H1 (cell line): ENCODE results near the gene RUNX1. TPM values are rescaled to one million over a fixed set of nuclear protein-coding genes. Genes with fewer than 3 reads are reported as not detected.

Source experiments
- BCL11A ChIP-seq, 2 experiments: IDR thresholded peaks; one replicate each; pipeline ENCODE4 v1.6.1; 2011; ENCODE audit warnings: low read depth in 2 of 2, low read length in 2 of 2, mild to moderate bottlenecking in 2 of 2
- CHD7 ChIP-seq: fragments of 300-600 bp; sonication (generic); IDR thresholded peaks from 2 replicates; pipeline ENCODE4 v1.7.1; 2012; ENCODE audit warnings: low read length, moderate library complexity, mild to moderate bottlenecking, inconsistent platforms; ENCODE audit not compliant: insufficient replicate concordance
- KDM4A ChIP-seq: IDR thresholded peaks from one replicate; pipeline ENCODE4 v1.7.1; 2012; ENCODE audit warnings: low read depth, mild to moderate bottlenecking, moderate library complexity, low read length, inconsistent platforms; ENCODE audit not compliant: severe bottlenecking
- MAFK ChIP-seq: IDR thresholded peaks from 2 replicates; pipeline ENCODE4 v1.6.1; 2012; ENCODE audit warnings: low read depth, mild to moderate bottlenecking, improper control_type of control experiment, low read length
- POU5F1 ChIP-seq: IDR thresholded peaks from 2 replicates; pipeline ENCODE4 v1.6.1; 2011; ENCODE audit warnings: low read depth, mild to moderate bottlenecking, low read length, moderate library complexity
- polyA plus RNA-seq, 7 experiments: library from polyadenylated mRNA; depleted of rRNA in 3 of 7; stranded (reverse) in 5 of 7; unstranded in 2 of 7; fragments of >200 nt in 5 of 7; fragments of 200-250 nt in 2 of 7; gene quantifications; 1 replicate in 5 of 7; 2 replicates in 1 of 7; 4 replicates in 1 of 7; pipeline versions ENCODE4 v1.2.1 to v1.2.3, GENCODE V29; 2011 to 2013; ENCODE audit warnings: missing spikeins in 2 of 7, mixed read lengths in 2 of 7
- total RNA-seq: library from RNA; stranded (reverse); fragmentation: NEBNext Ultra II Directional; extraction: Animal tissue kit (Norgen Biotek cat#: 25700); gene quantifications from 2 replicates; pipeline ENCODE4 v1.2.1, GENCODE V29; 2021

RUNX1 gene
- total and polyA plus RNA-seq, 2 of the 8 experiments (the other 6 are each of a cell fraction or from before 2014, with no cell fraction given): 0.20 to 0.60 TPM

DNA sequence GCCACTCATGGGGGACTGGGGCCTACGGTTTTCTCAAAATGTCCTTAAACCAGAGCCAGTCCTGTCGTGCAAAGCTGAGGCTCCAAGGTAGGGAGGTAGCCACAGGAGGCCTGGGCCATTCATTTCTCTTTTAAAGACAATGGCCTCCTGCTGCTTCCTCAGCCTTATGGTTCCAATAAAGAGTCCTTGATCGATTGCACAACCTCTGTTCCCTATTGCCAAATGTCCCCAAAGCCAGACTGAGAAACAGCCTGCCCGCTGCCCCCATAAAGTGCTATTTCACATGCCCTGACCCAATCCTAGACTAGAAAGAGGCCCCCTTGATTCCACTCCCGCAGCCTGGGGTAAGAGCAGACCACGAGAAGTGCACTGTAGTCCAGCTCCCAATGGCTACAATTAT, 213.6 kb downstream of the RUNX1 start (continued):
- no peak for TF ChIP-seq CHD7
- TF ChIP-seq POU5F1: no peak
- TF ChIP-seq BCL11A (IDR thresholded peaks at IDR 0.05; ENCODE audit: low read depth in 2 of 2, low read length in 2 of 2): no peak
- no peak for TF ChIP-seq MAFK
- TF ChIP-seq KDM4A: no peak
- TF ChIP-seq, all 59 proteins: peak for 4
